Mesothelial cell of epicardium (in vitro differentiated cells): Measurements from ENCODE around the gene ARHGAP18. TPM values are rescaled to one million over a fixed set of nuclear protein-coding genes. Genes with fewer than 3 reads are reported as not detected.

ENCODE experiments used
- DNase-seq, 2 experiments: peaks; one replicate each; pipeline ENCODE4 v3.0.0; 2021; ENCODE audit warnings: low spot score in 2 of 2; ENCODE audit not compliant: unreplicated experiment in 2 of 2
- H3K27ac Mint-ChIP-seq: 2 replicates; pipeline ENCODE4 v1.8.0; 2021; ENCODE audit warnings: mixed read lengths
- H3K27me3 Mint-ChIP-seq: 2 replicates; pipeline ENCODE4 v1.8.0; 2021; ENCODE audit warnings: low read depth, mixed read lengths
- H3K36me3 Mint-ChIP-seq: 2 replicates; pipeline ENCODE4 v1.8.0; 2021; ENCODE audit warnings: mixed read lengths
- H3K4me1 Mint-ChIP-seq: 2 replicates; pipeline ENCODE4 v1.8.0; 2021; ENCODE audit warnings: mixed read lengths
- H3K4me3 Mint-ChIP-seq: 2 replicates; pipeline ENCODE4 v1.8.0; 2021; ENCODE audit warnings: mild to moderate bottlenecking, moderate library complexity, mixed read lengths
- H3K9me3 Mint-ChIP-seq: 2 replicates; pipeline ENCODE4 v1.8.0; 2021; ENCODE audit warnings: mixed read lengths
- total RNA-seq: library from RNA; stranded (reverse); gene quantifications from 3 replicates; pipeline ENCODE4 v1.2.1, GENCODE V29; 2021
- TF ChIP-seq, protein P1 (sequence below): fragments of 200-600 bp; sonication (generic); IDR thresholded peaks from one replicate; pipeline ENCODE4 v1.5.0; 2021; ENCODE audit warnings: antibody characterized with exemption; ENCODE audit not compliant: unreplicated experiment

Gene ARHGAP18
- total RNA-seq, 1 donor from 2014 or later: 10.5 TPM

DNA sequence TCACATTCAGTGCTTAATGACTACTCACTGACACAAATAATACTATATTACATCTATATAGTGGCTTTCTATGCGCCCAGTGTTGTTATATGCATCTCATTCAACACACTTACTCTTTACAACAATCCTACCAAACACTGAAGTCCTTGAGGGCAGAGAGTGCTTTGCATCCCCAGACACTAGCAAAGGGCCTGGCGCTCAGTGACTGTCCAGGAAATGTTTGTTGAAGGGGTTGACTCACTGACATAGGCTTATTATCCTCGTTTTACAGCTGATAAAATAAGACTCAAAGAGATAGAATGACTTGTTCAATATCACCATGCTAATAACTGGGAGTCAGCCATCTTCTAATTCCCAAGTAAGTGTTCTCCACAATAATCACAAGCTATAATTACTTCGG is 163.3 kb downstream of the ARHGAP18 start:
- Mint-ChIP-seq H3K4me1 (no peaks in the 10 kb centered on the region), H3K27ac (no peak overlapping the region), H3K27me3 (no peaks in the 10 kb centered on the region), H3K36me3 (peaks cover 6% of the 10 kb centered on the region), H3K4me3 (no peak overlapping the region), H3K9me3 (peaks cover 19% of the 10 kb centered on the region)
- DNase-seq: no peak
- TF ChIP-seq, protein P1, sequence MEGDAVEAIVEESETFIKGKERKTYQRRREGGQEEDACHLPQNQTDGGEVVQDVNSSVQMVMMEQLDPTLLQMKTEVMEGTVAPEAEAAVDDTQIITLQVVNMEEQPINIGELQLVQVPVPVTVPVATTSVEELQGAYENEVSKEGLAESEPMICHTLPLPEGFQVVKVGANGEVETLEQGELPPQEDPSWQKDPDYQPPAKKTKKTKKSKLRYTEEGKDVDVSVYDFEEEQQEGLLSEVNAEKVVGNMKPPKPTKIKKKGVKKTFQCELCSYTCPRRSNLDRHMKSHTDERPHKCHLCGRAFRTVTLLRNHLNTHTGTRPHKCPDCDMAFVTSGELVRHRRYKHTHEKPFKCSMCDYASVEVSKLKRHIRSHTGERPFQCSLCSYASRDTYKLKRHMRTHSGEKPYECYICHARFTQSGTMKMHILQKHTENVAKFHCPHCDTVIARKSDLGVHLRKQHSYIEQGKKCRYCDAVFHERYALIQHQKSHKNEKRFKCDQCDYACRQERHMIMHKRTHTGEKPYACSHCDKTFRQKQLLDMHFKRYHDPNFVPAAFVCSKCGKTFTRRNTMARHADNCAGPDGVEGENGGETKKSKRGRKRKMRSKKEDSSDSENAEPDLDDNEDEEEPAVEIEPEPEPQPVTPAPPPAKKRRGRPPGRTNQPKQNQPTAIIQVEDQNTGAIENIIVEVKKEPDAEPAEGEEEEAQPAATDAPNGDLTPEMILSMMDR: no peak

DNA sequence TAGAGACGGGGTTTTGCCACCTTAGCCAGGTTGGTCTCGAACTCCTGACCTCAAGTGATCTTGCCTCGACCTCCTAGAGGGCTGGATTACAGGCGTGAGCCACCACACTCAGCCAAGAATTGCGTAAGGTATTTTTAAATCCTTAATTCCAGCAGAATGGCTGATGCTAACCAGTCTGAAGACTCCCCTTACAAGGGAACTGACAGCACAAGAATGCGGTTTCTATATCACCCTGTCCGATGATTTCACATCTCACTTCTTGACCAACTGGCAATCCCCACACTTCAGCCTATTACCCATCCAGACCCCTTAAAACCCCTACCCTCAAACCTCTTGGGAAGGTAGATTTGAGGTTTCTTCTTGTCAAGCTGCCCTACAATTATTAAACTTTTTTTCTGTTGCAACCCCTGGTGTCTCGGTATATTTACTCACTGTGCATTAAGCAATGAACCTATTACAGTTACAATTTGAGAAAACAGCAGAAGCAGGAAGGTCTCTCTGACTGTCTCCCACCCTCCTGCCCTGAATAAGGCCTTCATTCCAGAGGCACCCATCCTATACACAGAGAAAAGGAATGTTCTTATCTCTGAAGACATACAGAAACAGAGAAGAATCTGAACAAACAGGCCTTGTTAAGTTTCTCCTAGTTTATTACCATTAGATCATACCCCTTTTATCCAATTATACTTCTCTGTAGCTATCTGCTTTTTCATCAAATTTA is 164.9 kb downstream of the ARHGAP18 start:
- H3K27ac Mint-ChIP-seq: no peak overlapping the region

DNA sequence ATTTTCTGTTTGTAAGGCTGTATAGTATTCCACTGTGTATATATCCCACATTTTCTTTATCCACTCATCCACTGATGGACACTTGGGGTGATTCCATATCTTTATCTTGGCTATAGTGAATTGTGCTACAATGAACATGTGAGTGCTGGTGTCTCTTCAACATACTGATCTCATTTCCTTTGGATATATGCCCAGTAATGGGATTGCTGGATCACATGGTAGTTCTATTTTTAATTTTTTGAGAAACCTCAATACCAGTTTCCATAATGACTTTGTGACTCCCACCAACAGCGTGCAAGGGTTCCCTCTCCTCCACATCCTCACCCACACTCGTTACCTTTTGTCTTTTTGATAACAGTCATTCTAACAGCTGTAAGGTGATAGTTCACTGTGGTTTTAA is 166.0 kb downstream of the ARHGAP18 start:
- peaks cover 6% of the 10 kb centered on the region for H3K36me3 Mint-ChIP-seq
- DNase-seq: no peak
- TF ChIP-seq, protein P1: no peak
- H3K27ac Mint-ChIP-seq: no peak overlapping the region
- no peaks in the 10 kb centered on the region for H3K4me1 Mint-ChIP-seq
- no peak overlapping the region for H3K4me3 Mint-ChIP-seq
- peaks cover 19% of the 10 kb centered on the region for H3K9me3 Mint-ChIP-seq
- no peaks in the 10 kb centered on the region for H3K27me3 Mint-ChIP-seq

More for the DNA sequence above, 164.9 kb downstream of the ARHGAP18 start:
- no peak overlapping the region for H3K4me3 Mint-ChIP-seq
- no peaks in the 10 kb centered on the region for H3K27me3 Mint-ChIP-seq
- no peaks in the 10 kb centered on the region for H3K4me1 Mint-ChIP-seq
- H3K36me3 Mint-ChIP-seq: peaks cover 6% of the 10 kb centered on the region
- no peak for DNase-seq
- TF ChIP-seq, protein P1: no peak
- peaks cover 19% of the 10 kb centered on the region for H3K9me3 Mint-ChIP-seq

DNA sequence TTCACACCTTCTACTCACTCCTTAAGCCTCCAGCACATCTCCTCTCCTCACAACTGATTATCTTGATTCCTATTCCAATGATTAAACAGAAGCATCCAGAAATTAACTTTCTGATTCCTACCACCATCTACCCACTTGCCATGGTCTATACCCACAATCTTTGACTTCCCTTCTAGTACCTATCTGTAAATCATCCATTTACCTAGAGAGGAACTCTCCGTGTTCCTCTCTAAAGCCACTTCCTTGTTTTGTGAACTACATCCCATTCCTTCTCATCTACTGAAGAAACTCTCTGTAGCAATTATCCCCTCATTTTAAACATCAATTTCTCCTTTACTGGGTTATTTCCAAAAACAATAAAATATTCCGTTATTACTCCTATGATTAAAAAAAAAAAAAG is 167.3 kb downstream of the ARHGAP18 start:
- no peaks in the 10 kb centered on the region for H3K4me1 Mint-ChIP-seq
- TF ChIP-seq, protein P1: no peak
- H3K9me3 Mint-ChIP-seq: peaks cover 19% of the 10 kb centered on the region
- no peak overlapping the region for H3K4me3 Mint-ChIP-seq
- H3K27me3 Mint-ChIP-seq: no peaks in the 10 kb centered on the region
- peaks cover 6% of the 10 kb centered on the region for H3K36me3 Mint-ChIP-seq
- no peak overlapping the region for H3K27ac Mint-ChIP-seq
- no peak for DNase-seq

DNA sequence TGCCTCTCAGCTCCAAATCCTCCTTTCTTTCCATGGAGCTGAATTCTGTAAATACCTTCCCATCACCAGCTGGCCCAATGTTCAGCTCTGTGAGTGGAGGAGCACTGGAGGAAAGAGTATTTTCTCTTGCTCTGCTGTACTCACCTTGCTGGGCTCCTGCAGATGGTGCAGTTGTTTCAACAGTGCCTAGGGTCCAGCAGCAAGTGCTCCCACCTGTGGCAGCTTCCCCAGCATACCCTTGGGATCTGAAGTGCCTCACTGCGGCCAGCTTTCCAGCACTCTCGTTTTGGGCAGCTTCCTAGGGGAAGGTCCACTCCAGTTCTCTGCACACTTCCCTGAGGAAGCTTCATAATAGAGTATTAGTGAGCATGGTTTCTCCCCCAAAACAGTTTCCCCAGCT is 170.9 kb downstream of the ARHGAP18 start:
- Mint-ChIP-seq H3K4me3 (no peak overlapping the region), H3K4me1 (peaks cover 1% of the 10 kb centered on the region), H3K27ac (no peak overlapping the region), H3K27me3 (no peaks in the 10 kb centered on the region), H3K36me3 (peaks cover 2% of the 10 kb centered on the region), H3K9me3 (peaks cover 7% of the 10 kb centered on the region)
- no peak for DNase-seq
- TF ChIP-seq, protein P1: no peak

DNA sequence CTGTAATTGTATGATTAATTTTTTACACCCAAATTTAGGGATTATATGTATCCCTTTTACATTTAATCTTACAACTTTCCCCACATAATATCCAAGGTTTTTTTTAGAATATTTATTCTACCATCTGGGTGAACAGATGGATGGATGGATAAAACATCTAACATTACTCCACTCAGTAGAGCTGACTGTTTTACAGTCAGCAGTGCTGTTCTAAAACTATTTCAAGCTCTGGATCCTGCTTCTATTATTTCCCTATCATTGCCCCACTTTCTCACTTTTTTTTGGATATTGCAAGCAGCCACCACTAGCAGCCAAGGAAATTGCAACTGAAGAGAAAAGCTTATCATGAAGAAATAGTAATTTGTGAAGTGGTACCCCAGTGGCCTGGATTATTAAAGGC is 173.7 kb downstream of the ARHGAP18 start:
- TF ChIP-seq, protein P1: no peak
- H3K4me3 Mint-ChIP-seq: no peak overlapping the region

More for the DNA sequence above, 173.7 kb downstream of the ARHGAP18 start:
- H3K27ac Mint-ChIP-seq: no peak overlapping the region
- peaks cover 8% of the 10 kb centered on the region for H3K36me3 Mint-ChIP-seq
- DNase-seq: no peak
- H3K27me3 Mint-ChIP-seq: no peaks in the 10 kb centered on the region
- H3K4me1 Mint-ChIP-seq: peaks cover 1% of the 10 kb centered on the region
- peaks cover 21% of the 10 kb centered on the region for H3K9me3 Mint-ChIP-seq
